ENCODE data around the gene CDK4.

The CDK4 gene

DNA sequence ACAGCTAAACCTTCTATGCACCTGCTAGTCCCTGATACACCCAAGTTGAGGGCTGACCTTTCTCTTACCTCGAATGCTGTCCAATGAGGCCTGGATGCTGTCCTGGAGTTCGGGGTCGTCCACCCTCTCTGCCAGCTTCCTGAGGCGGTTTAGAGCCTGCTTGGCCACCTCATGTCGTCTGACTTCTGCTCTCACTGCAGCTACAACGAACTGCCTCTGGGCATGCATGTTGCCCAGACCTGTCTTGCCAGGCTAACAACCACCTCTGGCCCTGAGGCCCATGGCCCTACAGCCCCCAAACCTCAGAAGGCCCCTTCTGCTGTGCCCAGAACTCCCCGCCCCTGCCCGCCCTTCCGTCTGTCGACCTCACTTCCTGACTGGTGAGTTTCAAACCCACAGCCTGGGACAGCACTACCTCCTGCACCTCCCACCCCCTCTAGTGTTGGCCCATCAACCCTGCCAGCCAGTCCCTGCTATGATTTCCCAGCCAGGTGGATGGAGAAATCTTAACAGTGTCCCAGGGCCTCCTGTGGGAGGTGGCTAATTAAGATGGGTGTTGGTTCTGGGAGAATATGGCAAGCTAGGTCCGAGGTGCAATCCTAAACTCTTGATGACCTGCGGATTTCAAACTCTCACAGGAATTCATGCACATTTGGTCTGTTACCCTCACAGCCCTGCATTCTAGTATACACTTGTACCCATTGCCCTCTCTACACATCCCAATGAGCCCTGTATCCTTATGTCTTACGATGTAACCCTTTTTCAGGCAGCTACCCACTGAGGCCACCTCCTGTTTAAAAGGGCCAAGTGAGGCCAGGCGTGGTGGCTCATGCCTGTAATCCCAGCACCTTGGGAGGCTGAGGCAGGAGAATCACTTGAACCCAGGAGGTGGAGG lies 10.0 kb downstream of the CDK4 start:
- POLR2A ChIA-PET, result interaction anchor here (0.8 to 1.4 kb wide), 2 partner anchors 9 to 10 kb away, joined by 3 to 4 read pairs; partner anchors contain the start of gene CDK4
- CTCF ChIA-PET, result interaction anchor here (0.9 to 1.4 kb wide), 2 partner anchors 15 to 16 kb away, joined by 3 to 5 read pairs; no protein-coding TSS in a partner anchor
- TF ChIP-seq NFRKB (IDR thresholded peaks at IDR 0.05), result no peak
- TF ChIP-seq ZNF384 (IDR thresholded peaks at IDR 0.05), result no peak
- no peak for TF ChIP-seq FOXA1 (IDR thresholded peaks at IDR 0.05)
- no peak for TF ChIP-seq BHLHE40 (IDR thresholded peaks at IDR 0.05; ENCODE audit: borderline replicate concordance)
- TF ChIP-seq CTBP1 (IDR thresholded peaks at IDR 0.05; ENCODE audit: borderline replicate concordance), result no peak
- no peak for DNase-seq (ENCODE audit: extremely low spot score)

DNA sequence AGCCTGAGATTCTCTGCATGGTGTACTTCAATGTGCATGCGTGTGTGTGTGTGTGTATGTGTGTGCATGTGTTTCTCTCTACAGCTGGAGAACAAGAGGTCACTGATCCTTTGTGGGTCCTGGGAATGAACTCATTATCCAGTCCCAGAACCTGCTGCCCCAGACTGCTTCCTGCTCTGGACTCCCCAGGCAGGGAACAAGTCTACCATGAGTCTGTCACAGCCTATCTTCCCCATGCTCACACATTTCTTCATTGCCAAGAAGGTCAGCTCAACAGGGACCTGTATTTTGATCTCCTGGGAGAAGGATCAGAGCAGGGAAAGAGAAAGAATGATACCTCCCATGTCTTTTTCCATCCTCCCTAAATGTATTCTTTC lies 10.7 kb downstream of the CDK4 start:
- DNase-seq (ENCODE audit: extremely low spot score), result no peak
- TF ChIP-seq BHLHE40 (IDR thresholded peaks at IDR 0.05; ENCODE audit: borderline replicate concordance) (no peak), FOXA1 (IDR thresholded peaks at IDR 0.05) (no peak), ARNT (IDR thresholded peaks at IDR 0.05) (no peak), ZNF384 (IDR thresholded peaks at IDR 0.05) (no peak), FOXK2 (IDR thresholded peaks at IDR 0.05) (no peak), NFRKB (IDR thresholded peaks at IDR 0.05) (no peak), LEF1 (IDR thresholded peaks at IDR 0.05; ENCODE audit: borderline replicate concordance) (no peak), CTBP1 (IDR thresholded peaks at IDR 0.05; ENCODE audit: borderline replicate concordance) (no peak), ELF4 (IDR thresholded peaks at IDR 0.05) (no peak), SP1 (IDR thresholded peaks at IDR 0.05) (no peak), SUZ12 (IDR thresholded peaks at IDR 0.05) (no peak), L3MBTL2 (conservative IDR thresholded peaks at IDR 0.05) (no peak), FOXM1 (IDR thresholded peaks at IDR 0.05; ENCODE audit: borderline replicate concordance) (no peak), TARDBP (IDR thresholded peaks at IDR 0.05) (no peak), HDGF (IDR thresholded peaks at IDR 0.05; ENCODE audit: borderline replicate concordance) (no peak)
- TF ChIP-seq, protein P1, sequence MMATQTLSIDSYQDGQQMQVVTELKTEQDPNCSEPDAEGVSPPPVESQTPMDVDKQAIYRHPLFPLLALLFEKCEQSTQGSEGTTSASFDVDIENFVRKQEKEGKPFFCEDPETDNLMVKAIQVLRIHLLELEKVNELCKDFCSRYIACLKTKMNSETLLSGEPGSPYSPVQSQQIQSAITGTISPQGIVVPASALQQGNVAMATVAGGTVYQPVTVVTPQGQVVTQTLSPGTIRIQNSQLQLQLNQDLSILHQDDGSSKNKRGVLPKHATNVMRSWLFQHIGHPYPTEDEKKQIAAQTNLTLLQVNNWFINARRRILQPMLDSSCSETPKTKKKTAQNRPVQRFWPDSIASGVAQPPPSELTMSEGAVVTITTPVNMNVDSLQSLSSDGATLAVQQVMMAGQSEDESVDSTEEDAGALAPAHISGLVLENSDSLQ (IDR thresholded peaks at IDR 0.05), result no peak
- ChIA-PET CTCF (interaction anchor here (0.9 to 1.4 kb wide), 2 partner anchors 15 kb away, joined by 3 to 5 read pairs; no protein-coding TSS in a partner anchor), POLR2A (interaction anchor here (0.8 to 1.4 kb wide), 4 partner anchors 8 to 15 kb away, joined by 3 to 7 read pairs (median 4); partner anchors contain the start of gene CDK4)

DNA sequence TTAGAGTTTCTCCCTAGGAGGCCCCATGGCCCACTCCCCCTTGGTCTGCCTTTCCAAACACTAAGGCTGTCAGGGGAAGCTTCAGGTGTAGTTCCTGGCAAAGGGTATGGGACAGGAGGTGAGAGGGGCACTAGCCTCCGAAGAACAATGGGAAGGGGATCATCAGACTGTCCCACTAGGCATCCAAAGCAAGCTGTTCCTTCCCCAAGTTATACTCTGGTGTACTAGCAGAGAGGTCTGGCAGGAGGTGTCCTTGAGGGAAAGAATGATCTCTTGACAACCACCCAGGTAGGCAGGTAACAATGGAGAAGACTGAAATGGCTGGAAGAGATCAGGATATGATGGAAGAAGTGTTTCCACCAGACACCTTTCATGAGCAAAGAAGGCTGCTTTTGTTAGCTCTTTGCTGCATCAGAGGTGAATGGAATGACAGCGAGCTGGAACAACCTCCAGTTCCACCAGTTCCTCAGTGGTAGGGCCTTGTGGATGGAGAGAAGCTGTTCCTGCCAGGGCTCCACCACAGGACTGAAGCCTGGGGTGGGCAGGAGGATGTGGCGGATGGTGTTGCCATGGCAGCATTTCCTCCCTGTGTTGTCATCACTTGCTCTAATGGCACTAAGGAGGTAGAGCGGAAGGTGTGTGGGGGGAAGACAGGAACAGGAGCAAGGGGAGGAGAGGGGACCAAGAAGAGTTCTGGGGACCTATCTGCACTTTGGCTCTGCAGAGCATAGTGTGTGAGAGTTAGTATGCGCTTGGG lies 11.3 kb downstream of the CDK4 start:
- ChIA-PET POLR2A (interaction anchor here (0.7 to 1.3 kb wide), 4 partner anchors 9 to 31 kb away, joined by 3 to 7 read pairs (median 4); partner anchors contain the start of genes CDK4, EEF1AKMT3 and METTL1), CTCF (no interaction called here)
- no peak for DNase-seq (ENCODE audit: extremely low spot score)
- TF ChIP-seq SP1 (IDR thresholded peaks at IDR 0.05) (no peak), FOXA1 (IDR thresholded peaks at IDR 0.05) (no peak), FOXM1 (IDR thresholded peaks at IDR 0.05; ENCODE audit: borderline replicate concordance) (no peak), FOXK2 (IDR thresholded peaks at IDR 0.05) (no peak), LEF1 (IDR thresholded peaks at IDR 0.05; ENCODE audit: borderline replicate concordance) (no peak), ARNT (IDR thresholded peaks at IDR 0.05) (no peak)

- ChIA-PET CTCF (no interaction called here), POLR2A (interaction anchor here (1.3 kb wide), 1 partner anchor 14 kb away, joined by 7 read pairs; no protein-coding TSS in a partner anchor)
- DNase-seq (ENCODE audit: extremely low spot score), result no peak
- TF ChIP-seq, protein P1 (IDR thresholded peaks at IDR 0.05), result no peak
- TF ChIP-seq ZNF384 (IDR thresholded peaks at IDR 0.05), result no peak
These were observed 12.1 kb downstream of the CDK4 start for GRCh38 chr12:57739914-57740538.

- ChIA-PET POLR2A (interaction anchor here (0.7 kb wide), 1 partner anchor 13 kb away, joined by 3 read pairs; no protein-coding TSS in a partner anchor), CTCF (no interaction called here)
- no peak for DNase-seq (ENCODE audit: extremely low spot score)
- TF ChIP-seq NFRKB (IDR thresholded peaks at IDR 0.05) (no peak), BHLHE40 (IDR thresholded peaks at IDR 0.05; ENCODE audit: borderline replicate concordance) (no peak), LEF1 (IDR thresholded peaks at IDR 0.05; ENCODE audit: borderline replicate concordance) (no peak), SP1 (IDR thresholded peaks at IDR 0.05) (no peak), FOXM1 (IDR thresholded peaks at IDR 0.05; ENCODE audit: borderline replicate concordance) (no peak)
- TF ChIP-seq, protein P1 (IDR thresholded peaks at IDR 0.05), result no peak
These were observed 12.7 kb downstream of the CDK4 start for GRCh38 chr12:57739387-57739786.

All from HEK293T (cell line).